ENCODE data around the gene DNAH14. TPM values are rescaled to one million over a fixed set of nuclear protein-coding genes. Genes with fewer than 3 reads are reported as not detected.
"Not testable (repeated sequence)": the region's sequence is repeated elsewhere in the genome, so short reads cannot be mapped to it uniquely, and the experiment has no call there.

The DNAH14 gene
- total RNA-seq, 1 donor: 31.8 TPM

GRCh38 chr1:224995602-224996001 lies 66.1 kb downstream of the DNAH14 start:
- no peak overlapping the region for H3K27ac ChIP-seq (ENCODE audit: low read depth, low read length)
- H3K4me1 ChIP-seq (ENCODE audit: insufficient read depth, low read length): no peaks in the 10 kb centered on the region
- no peaks in the 10 kb centered on the region for H3K36me3 ChIP-seq (ENCODE audit: insufficient read depth, low read length)
- H3K9me3 ChIP-seq (ENCODE audit: low read depth, low read length): no peaks in the 10 kb centered on the region
- no peak overlapping the region for H3K4me3 ChIP-seq (ENCODE audit: insufficient read depth, low read length)
- no peak overlapping the region for H3K4me2 ChIP-seq (ENCODE audit: insufficient read depth, low read length)
- no peak for DNase-seq (ENCODE audit: insufficient read length, low spot score, missing footprints)
- no peaks in the 10 kb centered on the region for H4K20me1 ChIP-seq (ENCODE audit: insufficient read depth, low read length)
- no peak overlapping the region for H2AFZ ChIP-seq (ENCODE audit: low read length)
- no peak for TF ChIP-seq CTCF (IDR thresholded peaks at IDR 0.05; ENCODE audit: extremely low read depth, low read depth, low read length)
- H3K27me3 ChIP-seq (ENCODE audit: insufficient read depth, low read length): no peaks in the 10 kb centered on the region
- no peaks in the 10 kb centered on the region for H3K79me2 ChIP-seq (ENCODE audit: insufficient read depth, low read length)

- TF ChIP-seq CTCF (IDR thresholded peaks at IDR 0.05; ENCODE audit: extremely low read depth, low read depth, low read length): no peak
- Histone ChIP-seq H4K20me1 (ENCODE audit: insufficient read depth, low read length) (no peaks in the 10 kb centered on the region), H3K4me2 (ENCODE audit: insufficient read depth, low read length) (no peak overlapping the region), H3K36me3 (ENCODE audit: insufficient read depth, low read length) (no peaks in the 10 kb centered on the region), H3K27me3 (ENCODE audit: insufficient read depth, low read length) (no peaks in the 10 kb centered on the region), H3K4me3 (ENCODE audit: insufficient read depth, low read length) (no peak overlapping the region), H3K4me1 (ENCODE audit: insufficient read depth, low read length) (no peaks in the 10 kb centered on the region), H2AFZ (ENCODE audit: low read length) (no peak overlapping the region), H3K27ac (ENCODE audit: low read depth, low read length) (no peak overlapping the region), H3K79me2 (ENCODE audit: insufficient read depth, low read length) (no peaks in the 10 kb centered on the region), H3K9me3 (ENCODE audit: low read depth, low read length) (no peaks in the 10 kb centered on the region)
- DNase-seq (ENCODE audit: insufficient read length, low spot score, missing footprints): no peak
Observed at GRCh38 chr1:224996266-224996665, 66.8 kb downstream of the DNAH14 start.

DNA sequence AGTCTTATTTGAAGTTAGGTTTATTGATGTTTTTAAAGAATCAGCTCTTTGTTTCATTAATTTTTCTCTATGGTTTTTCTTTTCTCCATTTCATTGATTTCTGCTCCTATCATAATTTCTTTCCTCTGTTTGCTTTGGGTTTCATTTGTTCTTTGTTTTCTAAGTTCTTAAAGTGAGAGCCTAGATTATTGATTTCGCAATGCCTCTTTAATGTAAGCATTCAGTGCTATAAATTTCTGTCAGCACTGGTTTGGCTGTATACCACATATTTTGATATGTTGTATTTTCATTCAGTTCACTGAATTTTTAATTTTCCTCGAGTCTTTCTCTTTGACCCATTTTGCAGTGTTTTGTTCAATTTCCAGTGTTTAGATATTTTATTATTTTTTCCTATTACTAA lies 68.7 kb downstream of the DNAH14 start:
- H3K27me3 ChIP-seq (ENCODE audit: insufficient read depth, low read length): no peaks in the 10 kb centered on the region
- H2AFZ ChIP-seq (ENCODE audit: low read length): no peak overlapping the region
- no peaks in the 10 kb centered on the region for H3K36me3 ChIP-seq (ENCODE audit: insufficient read depth, low read length)
- H4K20me1 ChIP-seq (ENCODE audit: insufficient read depth, low read length): no peaks in the 10 kb centered on the region
- H3K27ac ChIP-seq (ENCODE audit: low read depth, low read length): no peak overlapping the region
- DNase-seq (ENCODE audit: insufficient read length, low spot score, missing footprints): no peak
- H3K4me2 ChIP-seq (ENCODE audit: insufficient read depth, low read length): no peak overlapping the region
- no peak overlapping the region for H3K4me3 ChIP-seq (ENCODE audit: insufficient read depth, low read length)
- no peaks in the 10 kb centered on the region for H3K4me1 ChIP-seq (ENCODE audit: insufficient read depth, low read length)
- TF ChIP-seq CTCF (IDR thresholded peaks at IDR 0.05; ENCODE audit: extremely low read depth, low read depth, low read length): no peak
- H3K9me3 ChIP-seq (ENCODE audit: low read depth, low read length): no peaks in the 10 kb centered on the region
- H3K79me2 ChIP-seq (ENCODE audit: insufficient read depth, low read length): no peaks in the 10 kb centered on the region

DNA sequence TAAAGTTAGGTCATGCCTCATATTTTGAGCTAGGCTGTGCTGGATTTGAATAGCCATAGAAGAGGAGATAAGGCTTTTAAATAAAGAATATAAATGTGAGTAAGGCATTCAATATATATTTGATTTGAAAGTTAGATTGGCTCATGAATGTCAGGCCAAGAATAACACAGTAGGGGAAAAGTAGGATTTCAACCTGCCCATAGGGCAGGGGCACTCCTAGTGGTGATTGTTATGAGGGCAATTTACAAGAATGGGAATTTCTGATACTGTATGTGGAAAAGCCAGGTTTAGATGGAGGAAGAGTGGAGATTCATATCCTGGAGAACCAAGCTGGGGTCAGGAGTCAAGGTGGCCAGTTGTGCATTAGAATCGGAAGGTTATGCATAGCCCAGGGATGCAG lies 74.9 kb downstream of the DNAH14 start:
- Histone ChIP-seq H3K27ac (ENCODE audit: low read depth, low read length) (no peak overlapping the region), H4K20me1 (ENCODE audit: insufficient read depth, low read length) (no peaks in the 10 kb centered on the region), H3K79me2 (ENCODE audit: insufficient read depth, low read length) (no peaks in the 10 kb centered on the region), H3K36me3 (ENCODE audit: insufficient read depth, low read length) (no peaks in the 10 kb centered on the region), H3K4me3 (ENCODE audit: insufficient read depth, low read length) (no peak overlapping the region), H3K4me1 (ENCODE audit: insufficient read depth, low read length) (no peaks in the 10 kb centered on the region), H3K9me3 (ENCODE audit: low read depth, low read length) (no peaks in the 10 kb centered on the region), H3K4me2 (ENCODE audit: insufficient read depth, low read length) (no peak overlapping the region), H3K27me3 (ENCODE audit: insufficient read depth, low read length) (no peaks in the 10 kb centered on the region), H2AFZ (ENCODE audit: low read length) (no peak overlapping the region)
- DNase-seq (ENCODE audit: insufficient read length, low spot score, missing footprints): no peak
- peak; percentile 31 for TF ChIP-seq CTCF (IDR thresholded peaks at IDR 0.05; ENCODE audit: extremely low read depth, low read depth, low read length)

- H3K79me2 ChIP-seq (ENCODE audit: insufficient read depth, low read length); H3K27me3 ChIP-seq (ENCODE audit: insufficient read depth, low read length); H2AFZ ChIP-seq (ENCODE audit: low read length); H3K4me3 ChIP-seq (ENCODE audit: insufficient read depth, low read length); H3K27ac ChIP-seq (ENCODE audit: low read depth, low read length); H3K4me2 ChIP-seq (ENCODE audit: insufficient read depth, low read length); H3K9me3 ChIP-seq (ENCODE audit: low read depth, low read length); H3K4me1 ChIP-seq (ENCODE audit: insufficient read depth, low read length); H4K20me1 ChIP-seq (ENCODE audit: insufficient read depth, low read length); H3K36me3 ChIP-seq (ENCODE audit: insufficient read depth, low read length); DNase-seq (ENCODE audit: insufficient read length, low spot score, missing footprints): not testable (repeated sequence)
Observed at GRCh38 chr1:225006352-225006751, 76.9 kb downstream of the DNAH14 start.

DNA sequence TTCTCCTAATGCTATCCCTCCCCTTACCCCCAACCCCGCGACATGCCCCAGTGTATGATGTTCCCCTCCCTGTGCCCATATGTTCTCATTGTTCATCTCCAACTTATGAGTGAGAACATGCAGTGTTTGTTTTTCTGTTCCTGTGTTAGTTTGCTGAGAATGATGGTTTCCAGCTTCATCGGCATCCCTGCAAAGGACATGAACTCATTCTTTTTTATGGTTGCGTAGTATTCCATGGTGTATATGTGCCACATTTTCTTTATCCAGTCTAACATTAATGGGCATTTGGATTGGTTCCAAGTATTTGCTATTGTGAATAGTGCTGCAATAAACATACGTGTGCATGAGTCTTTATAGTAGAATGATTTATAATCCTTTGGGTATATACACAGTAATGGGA lies 78.6 kb downstream of the DNAH14 start:
- H2AFZ ChIP-seq (ENCODE audit: low read length); DNase-seq (ENCODE audit: insufficient read length, low spot score, missing footprints); H3K9me3 ChIP-seq (ENCODE audit: low read depth, low read length); H3K36me3 ChIP-seq (ENCODE audit: insufficient read depth, low read length); H3K79me2 ChIP-seq (ENCODE audit: insufficient read depth, low read length); H3K4me1 ChIP-seq (ENCODE audit: insufficient read depth, low read length); H3K4me2 ChIP-seq (ENCODE audit: insufficient read depth, low read length); H3K27ac ChIP-seq (ENCODE audit: low read depth, low read length); H3K4me3 ChIP-seq (ENCODE audit: insufficient read depth, low read length); H4K20me1 ChIP-seq (ENCODE audit: insufficient read depth, low read length); H3K27me3 ChIP-seq (ENCODE audit: insufficient read depth, low read length): not testable (repeated sequence)

All from osteoblast (primary cell).